WI38 (cell line): Measurements from ENCODE around the gene TCF7L2.
"Not testable (repeated sequence)": the region's sequence is repeated elsewhere in the genome, so short reads cannot be mapped to it uniquely, and the experiment has no call there.

Experiments used
- H3K4me3 ChIP-seq: 2 replicates; pipeline ENCODE4 v1.5.1; 2011; ENCODE audit warnings: low read depth, mild to moderate bottlenecking, control low read depth, low read length
- TF ChIP-seq, protein P1 (sequence below): IDR thresholded peaks from 2 replicates; pipeline ENCODE4 v1.5.1; 2012; ENCODE audit warnings: low read depth, mild to moderate bottlenecking, control low read depth, low read length

TCF7L2 gene

DNA sequence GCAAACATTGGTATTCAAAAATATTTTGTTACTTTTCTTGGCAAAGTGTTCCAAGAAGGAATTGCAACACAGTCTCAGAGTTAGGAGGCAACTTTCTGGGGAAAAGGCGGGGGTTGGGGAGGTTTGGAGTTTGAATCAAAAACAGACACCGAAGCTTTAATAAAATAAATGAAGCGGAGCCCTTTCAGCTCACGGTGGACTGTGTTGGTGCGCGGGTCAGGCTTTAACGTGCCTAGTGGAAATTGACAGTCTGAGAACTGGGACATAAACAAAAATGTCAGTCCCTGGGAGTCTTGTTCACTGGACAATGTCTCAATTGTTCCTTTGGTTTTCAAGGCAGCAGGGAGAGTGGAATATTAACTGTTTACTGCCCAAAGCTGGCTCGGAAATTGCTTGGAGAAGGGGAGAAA, 109.3 kb downstream of the TCF7L2 start:
- H3K4me3 ChIP-seq: peak overlapping the region; percentile 33
- TF ChIP-seq, protein P1, sequence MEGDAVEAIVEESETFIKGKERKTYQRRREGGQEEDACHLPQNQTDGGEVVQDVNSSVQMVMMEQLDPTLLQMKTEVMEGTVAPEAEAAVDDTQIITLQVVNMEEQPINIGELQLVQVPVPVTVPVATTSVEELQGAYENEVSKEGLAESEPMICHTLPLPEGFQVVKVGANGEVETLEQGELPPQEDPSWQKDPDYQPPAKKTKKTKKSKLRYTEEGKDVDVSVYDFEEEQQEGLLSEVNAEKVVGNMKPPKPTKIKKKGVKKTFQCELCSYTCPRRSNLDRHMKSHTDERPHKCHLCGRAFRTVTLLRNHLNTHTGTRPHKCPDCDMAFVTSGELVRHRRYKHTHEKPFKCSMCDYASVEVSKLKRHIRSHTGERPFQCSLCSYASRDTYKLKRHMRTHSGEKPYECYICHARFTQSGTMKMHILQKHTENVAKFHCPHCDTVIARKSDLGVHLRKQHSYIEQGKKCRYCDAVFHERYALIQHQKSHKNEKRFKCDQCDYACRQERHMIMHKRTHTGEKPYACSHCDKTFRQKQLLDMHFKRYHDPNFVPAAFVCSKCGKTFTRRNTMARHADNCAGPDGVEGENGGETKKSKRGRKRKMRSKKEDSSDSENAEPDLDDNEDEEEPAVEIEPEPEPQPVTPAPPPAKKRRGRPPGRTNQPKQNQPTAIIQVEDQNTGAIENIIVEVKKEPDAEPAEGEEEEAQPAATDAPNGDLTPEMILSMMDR: no peak

DNA sequence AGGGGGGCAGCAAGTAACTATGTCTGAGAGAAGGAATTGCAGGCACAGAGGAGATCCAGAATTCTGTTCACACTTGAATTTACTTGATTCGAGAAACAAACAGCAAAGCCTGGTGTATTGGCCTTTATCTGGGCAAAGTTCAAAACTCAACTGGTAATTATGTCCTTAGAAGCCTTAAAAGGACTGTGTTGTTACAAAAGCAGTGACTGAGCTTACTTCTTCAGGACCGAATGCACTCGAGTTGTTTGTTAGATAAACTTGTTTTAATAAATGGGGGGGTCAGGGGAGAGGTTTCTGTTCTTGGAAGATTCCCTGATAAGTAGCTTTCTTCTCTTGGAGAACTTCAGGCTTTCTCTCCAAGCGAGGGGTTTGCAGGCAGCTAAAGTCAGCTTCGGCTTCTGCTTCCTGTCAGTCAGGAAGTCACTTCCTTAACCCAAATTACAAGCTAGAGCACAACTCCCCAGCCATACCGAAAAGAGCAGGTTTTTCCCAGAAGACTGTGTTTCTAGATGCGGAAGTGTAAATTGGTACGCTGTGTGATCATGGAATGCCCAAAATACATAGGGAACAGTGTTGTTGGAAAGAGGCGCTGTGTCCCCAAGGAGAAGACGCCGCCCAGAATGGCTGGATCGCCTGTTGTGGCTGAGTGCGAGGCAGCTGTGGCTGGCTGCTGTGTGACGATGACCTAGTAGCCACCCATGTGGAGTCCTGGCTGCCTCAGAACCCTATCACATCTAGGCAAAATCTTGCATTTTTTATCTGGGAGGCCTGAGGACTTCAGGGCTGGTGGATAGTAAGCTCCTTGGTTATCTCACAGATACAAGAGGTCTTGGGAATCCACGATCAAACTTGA, 110.4 kb downstream of the TCF7L2 start:
- H3K4me3 ChIP-seq: no peak overlapping the region
- TF ChIP-seq, protein P1: no peak

DNA sequence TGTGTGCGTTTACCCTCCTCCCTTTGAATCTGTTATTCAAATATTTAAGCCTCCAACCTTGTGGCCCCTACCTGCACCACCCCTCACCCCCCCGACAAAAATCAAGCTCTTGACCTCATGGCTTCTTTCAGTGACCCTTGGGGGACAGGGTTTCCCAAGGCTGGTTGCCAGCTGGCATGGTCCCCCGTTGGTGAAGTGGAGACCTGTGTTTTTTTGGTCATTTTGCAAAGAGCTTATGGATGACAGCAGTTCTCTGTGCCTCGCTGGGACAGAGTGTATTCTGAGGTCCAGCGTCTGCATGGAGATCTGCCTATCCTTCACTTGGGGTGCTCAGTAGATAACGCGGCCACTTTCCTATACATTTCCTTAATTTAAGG, 111.0 kb downstream of the TCF7L2 start:
- TF ChIP-seq, protein P1: no peak
- H3K4me3 ChIP-seq: no peak overlapping the region

DNA sequence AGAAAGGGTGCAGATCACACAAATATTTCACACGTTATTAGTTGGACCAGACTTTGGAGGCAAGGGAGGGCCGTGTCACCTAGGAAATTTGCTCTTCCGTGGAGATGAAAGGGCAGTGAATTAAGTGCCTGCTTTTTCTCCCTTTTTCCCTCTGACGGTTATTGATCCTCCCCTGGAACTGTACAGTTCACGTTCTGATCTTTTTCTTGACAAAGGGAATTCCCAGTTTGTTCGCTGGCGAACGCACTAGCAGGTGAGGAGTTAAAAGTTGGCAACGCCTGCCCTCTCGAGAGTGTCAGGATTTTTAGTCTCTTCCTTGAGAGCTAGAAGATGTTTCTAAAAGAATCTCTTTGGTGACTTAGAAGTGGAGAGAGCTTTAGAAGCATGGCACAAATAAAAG, 111.5 kb downstream of the TCF7L2 start:
- TF ChIP-seq, protein P1: no peak
- no peak overlapping the region for H3K4me3 ChIP-seq

DNA sequence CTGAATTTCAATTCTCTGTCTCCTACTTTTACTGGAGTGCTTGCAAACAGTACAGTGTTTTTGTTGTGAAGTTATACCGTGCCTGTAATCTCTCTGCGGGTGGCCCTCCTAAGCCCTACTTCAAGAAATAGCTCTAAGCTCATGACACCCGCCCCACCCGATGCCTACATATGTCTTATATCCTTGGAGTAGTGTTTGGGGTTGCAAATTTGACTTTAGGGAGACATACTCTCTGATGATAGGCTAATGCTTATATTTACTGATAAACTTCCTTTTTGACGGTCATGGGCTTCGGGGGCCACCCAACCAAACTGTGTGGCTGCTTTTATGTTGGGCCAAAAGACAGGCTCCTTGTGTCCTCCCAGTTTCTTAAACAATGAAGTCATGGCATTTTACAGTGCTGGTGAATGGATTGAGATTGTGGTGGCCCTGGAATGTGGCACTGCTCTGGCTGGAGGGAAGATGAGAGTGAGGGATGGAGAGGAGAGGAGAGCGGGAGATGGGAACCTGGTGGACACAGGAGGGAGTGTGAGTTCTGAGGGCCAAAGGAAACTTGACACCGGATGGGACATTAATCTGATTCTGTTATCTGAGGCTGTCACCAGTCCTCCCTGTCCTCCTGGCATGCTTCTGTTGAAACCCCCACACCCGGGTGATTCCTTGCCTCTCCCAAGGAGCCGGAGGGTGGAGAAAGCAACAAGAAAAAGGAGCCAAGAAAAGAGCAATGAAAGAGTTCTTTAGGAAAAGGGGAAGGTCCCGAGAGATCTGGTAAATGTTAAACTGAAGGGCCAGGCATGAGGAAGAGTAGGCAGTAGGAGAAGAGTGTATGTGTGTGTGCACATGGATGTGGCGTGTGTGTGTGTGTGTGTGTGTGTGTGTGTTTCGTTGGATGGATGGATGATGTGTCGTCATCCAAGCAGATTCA, 113.3 kb downstream of the TCF7L2 start:
- H3K4me3 ChIP-seq: no peak overlapping the region
- TF ChIP-seq, protein P1: no peak

DNA sequence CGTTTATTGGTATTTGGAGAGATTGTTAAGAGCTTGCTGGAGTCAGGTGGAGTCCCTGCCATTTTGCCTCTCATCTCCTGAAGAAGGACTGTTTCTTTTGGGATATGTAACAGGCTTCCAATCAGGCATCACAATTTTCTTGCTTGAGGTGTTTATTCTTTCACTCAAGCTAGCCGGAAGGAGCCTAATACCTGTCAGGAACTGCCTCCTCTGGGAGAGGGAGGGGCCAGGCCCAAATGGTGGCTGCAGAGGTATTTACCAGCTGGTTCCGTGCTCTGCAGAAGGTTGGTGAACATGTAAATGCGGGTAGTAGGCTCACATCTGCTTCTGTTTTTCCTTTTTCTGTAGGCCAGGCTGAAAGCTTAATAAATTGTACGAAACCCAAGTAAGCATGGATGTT, 114.0 kb downstream of the TCF7L2 start:
- TF ChIP-seq, protein P1: no peak
- H3K4me3 ChIP-seq: no peak overlapping the region

DNA sequence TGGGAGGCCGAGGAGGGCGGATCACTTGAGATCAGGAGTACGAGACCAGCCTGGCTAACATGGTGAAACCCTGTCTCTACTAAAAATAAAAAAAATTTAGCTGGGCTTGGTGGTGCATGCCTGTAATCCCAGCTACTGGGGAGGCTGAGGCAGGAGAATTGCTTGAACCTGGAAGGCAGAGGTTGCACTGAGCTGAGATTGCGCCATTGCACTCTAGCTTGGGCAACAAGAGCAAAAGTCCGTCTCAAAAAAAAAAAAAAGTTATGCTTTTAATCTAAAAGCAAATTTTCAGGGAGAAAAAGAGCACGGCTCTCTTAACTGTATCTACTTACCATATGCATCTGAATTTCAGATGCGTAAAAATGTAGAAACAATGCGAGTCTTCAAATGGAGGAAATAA, 116.1 kb downstream of the TCF7L2 start:
- not testable (repeated sequence) for H3K4me3 ChIP-seq
